Panc1 (cell line): Measurements from ENCODE around the gene WWOX. TPM values are rescaled to one million over a fixed set of nuclear protein-coding genes. Genes with fewer than 3 reads are reported as not detected.

Experiments used
- ATAC-seq: fragments of 200-7000 bp; cut with Tn5 transposase; 2 replicates; pipeline ENCODE4 v1.9.1; 2020; ENCODE audit warnings: mild to moderate bottlenecking, moderate library complexity
- BruUV-seq: library from RNA; stranded (reverse); fragments of 400-500 nt; replicated peaks from 2 replicates; lab custom pipeline; 2021; lab: Mats Ljungman, UMichigan
- CTCF ChIA-PET: fragments of 300-600 bp; sonication (Branson Sonifier 250); formaldehyde crosslinking; loops from one replicate; lab custom pipeline; 2022; ENCODE audit warnings: antibody characterized with exemption; lab: Charles Lee
- POLR2A ChIA-PET: fragments of 300-600 bp; sonication (Branson Sonifier 250); formaldehyde crosslinking; loops from one replicate; lab custom pipeline; 2022; ENCODE audit warnings: antibody characterized with exemption; lab: Charles Lee
- DNase-seq: peaks from one replicate; pipeline ENCODE4 v3.0.0-alpha.2; 2010; ENCODE audit warnings: low read depth, low spot score
- H3K27ac ChIP-seq: 2 replicates; pipeline ENCODE4 v1.5.1; 2011; ENCODE audit warnings: mild to moderate bottlenecking, low read length, inconsistent platforms
- H3K27me3 ChIP-seq: fragments of 200-500 bp; sonication (Bioruptor generic); 2 replicates; pipeline ENCODE4 v1.6.0; 2014; ENCODE audit warnings: low read length, inconsistent platforms; ENCODE audit not compliant: control insufficient read depth, insufficient read depth
- H3K36me3 ChIP-seq: fragments of 200-500 bp; sonication (Bioruptor generic); 2 replicates; pipeline ENCODE4 v1.5.1; 2014; ENCODE audit warnings: inconsistent platforms, mild to moderate bottlenecking, low read length, moderate library complexity; ENCODE audit not compliant: control insufficient read depth, insufficient read depth
- H3K4me1 ChIP-seq: 2 replicates; pipeline ENCODE4 v1.5.1; 2011; ENCODE audit warnings: inconsistent platforms, mild to moderate bottlenecking, low read length, moderate library complexity; ENCODE audit not compliant: control insufficient read depth, insufficient read depth
- H3K4me3 ChIP-seq, 2 experiments: 2 replicates each; pipeline ENCODE4 v1.5.1; 2011 to 2012; ENCODE audit warnings: low read depth in 2 of 2, low read length in 2 of 2, mild to moderate bottlenecking in 2 of 2, inconsistent platforms in 1 of 2, moderate library complexity in 1 of 2
- H3K9me3 ChIP-seq: fragments of 200-500 bp; sonication (Bioruptor generic); 2 replicates; pipeline ENCODE4 v1.5.1; 2014; ENCODE audit warnings: low read depth, mild to moderate bottlenecking, inconsistent platforms, low read length, moderate library complexity; ENCODE audit not compliant: control insufficient read depth, insufficient read depth
- CTCF ChIP-seq: fragments of 450-650 bp; IDR thresholded peaks from 2 replicates; pipeline ENCODE4 v1.5.1; 2017; ENCODE audit warnings: mild to moderate bottlenecking
- POLR2AphosphoS5 ChIP-seq: IDR thresholded peaks from 2 replicates; pipeline ENCODE4 v1.6.1; 2012; ENCODE audit warnings: mild to moderate bottlenecking, low read depth, low read length, moderate library complexity
- SIN3A ChIP-seq: IDR thresholded peaks from 2 replicates; pipeline ENCODE4 v1.6.1; 2012; ENCODE audit warnings: low read depth, mild to moderate bottlenecking, low read length, moderate library complexity, borderline replicate concordance; ENCODE audit not compliant: insufficient read depth
- TCF7L2 ChIP-seq: IDR thresholded peaks from 2 replicates; pipeline ENCODE4 v1.6.1; 2011; ENCODE audit warnings: mild to moderate bottlenecking, low read depth, low read length, inconsistent platforms
- in situ Hi-C: cut with HindIII; loops from 2 replicates; pipeline ENCODE4 v1.10.0; 2016; ENCODE audit warnings: low sequenced_read_pairs, low pct_unique_long_range_greater_than_20kb
- intact Hi-C: fragments of 100-400 bp; cut with micrococcal nuclease; formaldehyde crosslinking; loops from one replicate; pipeline ENCODE4 v1.10.0; 2022; ENCODE audit not compliant: unreplicated experiment
- total RNA-seq: library from RNA; stranded (reverse); gene quantifications from one replicate; pipeline ENCODE4 v1.2.1, GENCODE V29; 2021; ENCODE audit not compliant: unreplicated experiment
- TF ChIP-seq, protein P1 (sequence below), 2 experiments: IDR thresholded peaks; 2 replicates each; pipeline ENCODE4 v1.6.1; 2011 to 2012; ENCODE audit warnings: low read depth in 2 of 2, control low read depth in 1 of 2, low read length in 1 of 2, mild to moderate bottlenecking in 1 of 2, moderate library complexity in 1 of 2; ENCODE audit not compliant: insufficient read depth in 1 of 2

The WWOX gene
- total RNA-seq, 1 experiment from 2014 or later = 12.5 TPM

- ATAC-seq = no peak
- no peaks in the 10 kb centered on the region for H3K36me3 ChIP-seq
- no peak overlapping the region for H3K4me3 ChIP-seq
- BruUV-seq = no TSS peak
- CTCF ChIA-PET = no interaction called here
- in situ Hi-C loops = no loop called here
- no peak for DNase-seq
- intact Hi-C loops = no loop called here
- POLR2A ChIA-PET = no interaction called here
- H3K9me3 ChIP-seq = no peaks in the 10 kb centered on the region
- TF ChIP-seq, protein P1, sequence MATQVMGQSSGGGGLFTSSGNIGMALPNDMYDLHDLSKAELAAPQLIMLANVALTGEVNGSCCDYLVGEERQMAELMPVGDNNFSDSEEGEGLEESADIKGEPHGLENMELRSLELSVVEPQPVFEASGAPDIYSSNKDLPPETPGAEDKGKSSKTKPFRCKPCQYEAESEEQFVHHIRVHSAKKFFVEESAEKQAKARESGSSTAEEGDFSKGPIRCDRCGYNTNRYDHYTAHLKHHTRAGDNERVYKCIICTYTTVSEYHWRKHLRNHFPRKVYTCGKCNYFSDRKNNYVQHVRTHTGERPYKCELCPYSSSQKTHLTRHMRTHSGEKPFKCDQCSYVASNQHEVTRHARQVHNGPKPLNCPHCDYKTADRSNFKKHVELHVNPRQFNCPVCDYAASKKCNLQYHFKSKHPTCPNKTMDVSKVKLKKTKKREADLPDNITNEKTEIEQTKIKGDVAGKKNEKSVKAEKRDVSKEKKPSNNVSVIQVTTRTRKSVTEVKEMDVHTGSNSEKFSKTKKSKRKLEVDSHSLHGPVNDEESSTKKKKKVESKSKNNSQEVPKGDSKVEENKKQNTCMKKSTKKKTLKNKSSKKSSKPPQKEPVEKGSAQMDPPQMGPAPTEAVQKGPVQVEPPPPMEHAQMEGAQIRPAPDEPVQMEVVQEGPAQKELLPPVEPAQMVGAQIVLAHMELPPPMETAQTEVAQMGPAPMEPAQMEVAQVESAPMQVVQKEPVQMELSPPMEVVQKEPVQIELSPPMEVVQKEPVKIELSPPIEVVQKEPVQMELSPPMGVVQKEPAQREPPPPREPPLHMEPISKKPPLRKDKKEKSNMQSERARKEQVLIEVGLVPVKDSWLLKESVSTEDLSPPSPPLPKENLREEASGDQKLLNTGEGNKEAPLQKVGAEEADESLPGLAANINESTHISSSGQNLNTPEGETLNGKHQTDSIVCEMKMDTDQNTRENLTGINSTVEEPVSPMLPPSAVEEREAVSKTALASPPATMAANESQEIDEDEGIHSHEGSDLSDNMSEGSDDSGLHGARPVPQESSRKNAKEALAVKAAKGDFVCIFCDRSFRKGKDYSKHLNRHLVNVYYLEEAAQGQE (IDR thresholded peaks at IDR 0.05; ENCODE audit: insufficient read depth in 1 of 2, low read depth in 2 of 2, low read length in 1 of 2) = no peak
- TF ChIP-seq CTCF (no peak), POLR2AphosphoS5 (no peak), TCF7L2 (no peak), SIN3A (no peak)
- H3K27ac ChIP-seq = no peak overlapping the region
- no peaks in the 10 kb centered on the region for H3K27me3 ChIP-seq
- H3K4me1 ChIP-seq = no peaks in the 10 kb centered on the region
Measured at GRCh38 chr16:78815713-78816112, 716.3 kb downstream of the WWOX start.

- no peak overlapping the region for H3K27ac ChIP-seq
- no peak overlapping the region for H3K4me3 ChIP-seq
- TF ChIP-seq TCF7L2 (no peak), SIN3A (no peak), CTCF (no peak)
- DNase-seq = no peak
- ChIA-PET POLR2A (no interaction called here), CTCF (no interaction called here)
- no peaks in the 10 kb centered on the region for H3K4me1 ChIP-seq
- no TSS peak for BruUV-seq
- ATAC-seq = no peak
- in situ Hi-C loops (no loop called here), intact Hi-C loops (no loop called here)
- no peaks in the 10 kb centered on the region for H3K9me3 ChIP-seq
- no peaks in the 10 kb centered on the region for H3K27me3 ChIP-seq
- H3K36me3 ChIP-seq = no peaks in the 10 kb centered on the region
Measured at GRCh38 chr16:78816499-78817195, 717.2 kb downstream of the WWOX start.
